GM12892 (cell line): ENCODE results near the gene NEMF.

ENCODE experiments used
- POLR2A ChIP-seq: IDR thresholded peaks from 2 replicates; pipeline ENCODE4 v1.6.1; 2011; ENCODE audit warnings: low read depth, low read length, control low read depth
- POLR2AphosphoS5 ChIP-seq: IDR thresholded peaks from 2 replicates; pipeline ENCODE4 v1.6.1; 2011; ENCODE audit warnings: low read depth, low read length, control low read depth
- TAF1 ChIP-seq: IDR thresholded peaks from 2 replicates; pipeline ENCODE4 v1.6.1; 2011; ENCODE audit warnings: low read depth, mild to moderate bottlenecking, control low read depth, low read length, borderline replicate concordance

DNA sequence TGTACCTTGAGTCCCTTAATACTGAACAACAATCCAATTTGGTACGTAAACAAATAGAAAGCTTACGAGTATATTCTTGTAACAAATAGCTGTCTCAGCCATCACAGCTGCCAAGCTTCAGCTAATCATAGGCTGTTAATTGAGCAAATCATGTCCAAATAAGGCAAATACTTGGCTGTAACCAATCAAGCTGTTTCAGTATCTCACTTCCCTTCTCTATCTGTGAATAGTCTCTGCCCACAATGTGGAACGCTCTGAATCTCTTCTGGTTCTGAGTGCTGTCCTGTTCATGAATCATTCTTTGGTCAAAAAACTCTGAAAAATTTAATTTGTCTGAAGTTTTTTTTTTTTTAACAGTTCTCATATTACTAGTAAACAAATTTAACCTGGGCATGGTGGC is 5.8 kb upstream of the NEMF start:
- no peak for TF ChIP-seq TAF1
- TF ChIP-seq POLR2A: no peak
- no peak for TF ChIP-seq POLR2AphosphoS5
